ENCODE results near the gene SLC17A9. TPM values are rescaled to one million over a fixed set of nuclear protein-coding genes. Genes with fewer than 3 reads are reported as not detected.
A peak's percentile ranks its signal among the peaks of the same experiment; 100 is the strongest.

Gene SLC17A9
- total and polyA plus RNA-seq, 11 donors = 0.16 to 6.6 (median 0.85) TPM

- intact Hi-C loops (cut with DNase I) = loop anchor here in 1 of 10 donors (10.0 kb wide), 1 partner anchor 329 kb away; no protein-coding TSS in a partner anchor
- no peak for DNase-seq
- H3K4me3 ChIP-seq = no peak overlapping the region
These were observed 41.5 kb downstream of the SLC17A9 start for GRCh38 chr20:62993856-62994494.

GRCh38 chr20:62994869-62995281 lies 42.4 kb downstream of the SLC17A9 start:
- ATAC-seq (no peak), DNase-seq (peak in 1 of 5 donors; percentile 49)
- no peak for TF ChIP-seq CTCF (IDR thresholded peaks at IDR 0.05)
- TF ChIP-seq POLR2A (IDR thresholded peaks at IDR 0.05) = no peak
- H3K4me1 ChIP-seq = no peaks in the 10 kb centered on the region
- H3K27ac ChIP-seq = no peak overlapping the region
- H3K36me3 ChIP-seq = no peaks in the 10 kb centered on the region
- no peaks in the 10 kb centered on the region for H3K9me3 ChIP-seq
- WGBS, 4 donors = 61 to 82% (median 70%) methylated on average over 13 to 19 of the region's 19 CpGs
- intact Hi-C loops (cut with DNase I) = loop anchor here in 1 of 10 donors (10.0 kb wide), 1 partner anchor 330 kb away; no protein-coding TSS in a partner anchor
- peaks cover 4 to 76% (median 16%) of the 10 kb centered on the region in 9 donors for H3K27me3 ChIP-seq
- no peak overlapping the region for H3K4me3 ChIP-seq

More at GRCh38 chr20:62993856-62994494, 41.5 kb downstream of the SLC17A9 start:
- no peaks in the 10 kb centered on the region for H3K9me3 ChIP-seq
- ATAC-seq = no peak
- no peaks in the 10 kb centered on the region for H3K36me3 ChIP-seq
- H3K4me1 ChIP-seq = no peaks in the 10 kb centered on the region
- WGBS, 4 donors = 87 to 92% (median 90%) methylated on average over 23 of the region's 23 CpGs
- no peak overlapping the region for H3K27ac ChIP-seq
- peaks cover 0 to 69% (median 11%) of the 10 kb centered on the region in 9 donors for H3K27me3 ChIP-seq
- no peak for TF ChIP-seq CTCF (IDR thresholded peaks at IDR 0.05)
- no peak for TF ChIP-seq POLR2A (IDR thresholded peaks at IDR 0.05)

GRCh38 chr20:62995481-62995880 lies 43.0 kb downstream of the SLC17A9 start:
- peaks cover 7 to 78% (median 22%) of the 10 kb centered on the region in 9 donors for H3K27me3 ChIP-seq
- no peak for ATAC-seq

More at GRCh38 chr20:62995481-62995880, 43.0 kb downstream of the SLC17A9 start:
- TF ChIP-seq CTCF (IDR thresholded peaks at IDR 0.05) = no peak
- no peak for TF ChIP-seq POLR2A (IDR thresholded peaks at IDR 0.05)
- WGBS, 4 donors = 68 to 76% (median 71%) methylated on average over 9 to 11 of the region's 11 CpGs
- intact Hi-C loops (cut with DNase I) = loop anchor here in 1 of 10 donors (10.0 kb wide), 1 partner anchor 331 kb away; no protein-coding TSS in a partner anchor
- Histone ChIP-seq H3K9me3 (no peaks in the 10 kb centered on the region), H3K4me1 (no peaks in the 10 kb centered on the region), H3K4me3 (no peak overlapping the region), H3K27ac (no peak overlapping the region), H3K36me3 (no peaks in the 10 kb centered on the region)
- DNase-seq = no peak

Data from heart left ventricle (tissue), 16 donors.